Keratinocyte (primary cell): ENCODE measurements around the gene TENM4.

ENCODE experiments used
- CTCF ChIP-seq, 3 experiments: IDR thresholded peaks in 1 of 3; conservative IDR thresholded peaks in 1 of 3; optimal IDR thresholded peaks in 1 of 3; 2 replicates in 2 of 3; 3 replicates in 1 of 3; pipeline versions ENCODE3 to v1.5.1; 2011; ENCODE audit warnings: low read length in 3 of 3, mild to moderate bottlenecking in 3 of 3, moderate library complexity in 2 of 3, control low read depth in 1 of 3, inconsistent platforms in 1 of 3; ENCODE audit not compliant: insufficient read depth in 2 of 3; ENCODE audit errors: extremely low read depth in 1 of 3
- EZH2 ChIP-seq: IDR thresholded peaks from one replicate; pipeline ENCODE4 v1.6.1; 2012; ENCODE audit warnings: inconsistent platforms, mild to moderate bottlenecking, low read length, moderate library complexity

- TF ChIP-seq CTCF (optimal IDR thresholded peaks at IDR 0.05 in 1 of 3, IDR thresholded peaks at IDR 0.05 in 1 of 3, conservative IDR thresholded peaks at IDR 0.05 in 1 of 3; ENCODE audit: extremely low read depth in 1 of 3, insufficient read depth in 2 of 3, low read length in 3 of 3) (no peak), EZH2 (no peak)
These were observed 191.4 kb downstream of the TENM4 start for GRCh38 chr11:79249295-79249993.
